Thoracic aorta (tissue), 2 donors: ENCODE measurements around the gene PROZ. TPM values are rescaled to one million over a fixed set of nuclear protein-coding genes. Genes with fewer than 3 reads are reported as not detected.

Source experiments
- ATAC-seq: fragments of 150-250 bp; one replicate; pipeline ENCODE4 v1.8.0; 2017; ENCODE audit warnings: low read depth; ENCODE audit not compliant: insufficient number of reproducible peaks, low FRiP score
- DNase-seq: peaks from one replicate; pipeline ENCODE4 v3.0.0-alpha.2; 2020; ENCODE audit warnings: low spot score
- H3K27ac ChIP-seq, 2 donors: fragments of 200-600 bp; sonication (generic); 1 replicate in 1 of 2; 2 replicates in 1 of 2; pipeline ENCODE4 v1.5.1; 2016; ENCODE audit warnings: mild to moderate bottlenecking in 2 of 2, moderate library complexity in 2 of 2
- H3K27me3 ChIP-seq: fragments of 200-600 bp; sonication (generic); replicated peaks from 2 replicates; pipeline ENCODE4 v1.6.0; 2016; ENCODE audit warnings: mild to moderate bottlenecking; ENCODE audit not compliant: insufficient read depth
- H3K36me3 ChIP-seq: fragments of 200-600 bp; sonication (generic); one replicate; pipeline ENCODE4 v1.5.1; 2016
- H3K4me1 ChIP-seq, 2 donors: fragments of 200-600 bp; sonication (generic); 1 replicate in 1 of 2; 2 replicates in 1 of 2; pipeline versions ENCODE4 v1.5.1 to v1.6.0; 2016; ENCODE audit warnings: low read depth in 2 of 2, mild to moderate bottlenecking in 1 of 2; ENCODE audit not compliant: control insufficient read depth in 1 of 2
- H3K4me3 ChIP-seq: fragments of 200-600 bp; sonication (generic); 2 replicates; pipeline ENCODE4 v1.5.1; 2016; ENCODE audit warnings: mild to moderate bottlenecking
- H3K9me3 ChIP-seq: fragments of 200-600 bp; sonication (generic); 2 replicates; pipeline ENCODE4 v1.5.1; 2016
- CTCF ChIP-seq: fragments of 200-600 bp; sonication (generic); IDR thresholded peaks from one replicate; pipeline ENCODE4 v1.5.1; 2019; ENCODE audit warnings: antibody characterized with exemption
- total RNA-seq, 2 donors: library from RNA; depleted of rRNA; stranded (reverse); fragments of >200 nt; gene quantifications; one replicate each; pipeline versions ENCODE4 v1.1.0 to v1.2.3, GENCODE V29; 2016

Gene PROZ
- total RNA-seq, 2 donors from 2014 or later = not detected

- DNase-seq = no peak
- Histone ChIP-seq H3K4me1 (peaks cover 7 to 17% of the 10 kb centered on the region in 2 donors), H3K4me3 (no peak overlapping the region), H3K27ac (no peak overlapping the region), H3K9me3 (no peaks in the 10 kb centered on the region), H3K36me3 (no peaks in the 10 kb centered on the region), H3K27me3 (no peaks in the 10 kb centered on the region)
- no peak for TF ChIP-seq CTCF
- no peak for ATAC-seq
These were observed 2.3 kb upstream of the PROZ start for GRCh38 chr13:113155982-113156655.

- no peak overlapping the region for H3K4me3 ChIP-seq
- ATAC-seq (no peak), DNase-seq (no peak)
These were observed 1.1 kb upstream of the PROZ start for GRCh38 chr13:113157206-113157928.

GRCh38 chr13:113158946-113159345 is 498 bp downstream of the PROZ start:
- no peak for ATAC-seq
- Histone ChIP-seq H3K27ac (no peak overlapping the region), H3K4me3 (no peak overlapping the region), H3K9me3 (no peaks in the 10 kb centered on the region), H3K36me3 (no peaks in the 10 kb centered on the region), H3K4me1 (no peaks in the 10 kb centered on the region), H3K27me3 (no peaks in the 10 kb centered on the region)
- no peak for DNase-seq
- TF ChIP-seq CTCF = no peak

More at GRCh38 chr13:113157206-113157928, 1.1 kb upstream of the PROZ start:
- Histone ChIP-seq H3K9me3 (no peaks in the 10 kb centered on the region), H3K27ac (no peak overlapping the region), H3K36me3 (no peaks in the 10 kb centered on the region), H3K27me3 (no peaks in the 10 kb centered on the region), H3K4me1 (peaks cover 4 to 12% of the 10 kb centered on the region in 2 donors)
- TF ChIP-seq CTCF = no peak

GRCh38 chr13:113159701-113160100 is 1.3 kb downstream of the PROZ start:
- DNase-seq (no peak), ATAC-seq (no peak)
- no peaks in the 10 kb centered on the region for H3K9me3 ChIP-seq
- H3K27me3 ChIP-seq = no peaks in the 10 kb centered on the region
- H3K36me3 ChIP-seq = no peaks in the 10 kb centered on the region
- H3K4me3 ChIP-seq = no peak overlapping the region
- TF ChIP-seq CTCF = no peak
- H3K27ac ChIP-seq = no peak overlapping the region
- no peaks in the 10 kb centered on the region for H3K4me1 ChIP-seq

GRCh38 chr13:113160983-113161382 is 2.5 kb downstream of the PROZ start:
- TF ChIP-seq CTCF = no peak
- ATAC-seq (no peak), DNase-seq (no peak)
- Histone ChIP-seq H3K36me3 (no peaks in the 10 kb centered on the region), H3K27me3 (no peaks in the 10 kb centered on the region), H3K4me3 (no peak overlapping the region), H3K9me3 (no peaks in the 10 kb centered on the region), H3K4me1 (no peaks in the 10 kb centered on the region), H3K27ac (no peak overlapping the region)
